ENCODE data around the gene GH1.
"Not testable (repeated sequence)": the region's sequence is repeated elsewhere in the genome, so short reads cannot be mapped to it uniquely, and the experiment has no call there.

DNA sequence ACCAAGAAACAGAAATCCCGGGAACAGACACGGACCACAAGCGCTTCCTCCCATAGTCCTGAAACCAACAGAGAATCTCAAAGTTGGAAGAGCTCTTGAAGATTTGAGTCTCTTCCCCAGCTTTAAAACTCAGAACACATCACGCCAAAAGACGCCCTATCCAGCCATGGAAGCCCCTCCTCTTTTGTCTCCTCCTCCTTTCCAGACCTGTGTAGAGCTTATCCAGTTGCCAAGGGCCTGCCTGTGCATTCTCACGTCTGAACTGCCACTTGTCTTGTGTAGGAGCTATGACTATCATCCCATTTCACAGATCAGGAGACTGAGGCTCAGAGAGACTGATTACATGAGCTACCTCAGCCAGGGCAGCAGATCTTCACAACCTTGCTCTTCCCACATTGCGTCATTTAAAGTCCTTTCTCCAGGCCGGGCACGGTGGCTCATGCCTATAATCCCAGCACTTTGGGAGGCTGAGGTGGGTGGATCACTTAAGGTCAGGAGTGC is 36.0 kb downstream of the GH1 start:
- TF ChIP-seq CTCF (IDR thresholded peaks at IDR 0.05); EZH2 (IDR thresholded peaks at IDR 0.05; ENCODE audit: borderline replicate concordance, insufficient read depth, low read depth, low read length, poor library complexity, severe bottlenecking): not testable (repeated sequence)
